Endodermal cell (in vitro differentiated cells): ENCODE results near the gene SOST. TPM values are rescaled to one million over a fixed set of nuclear protein-coding genes. Genes with fewer than 3 reads are reported as not detected.

Experiments
- DNase-seq: peaks from one replicate; pipeline ENCODE4 v3.0.0-alpha.2; 2017
- H3K27ac ChIP-seq: 2 replicates; pipeline ENCODE4 v1.5.1; 2013; ENCODE audit warnings: mild to moderate bottlenecking, low read depth, low read length, moderate library complexity
- H3K27me3 ChIP-seq: 2 replicates; pipeline ENCODE4 v1.6.1; 2013; ENCODE audit warnings: mild to moderate bottlenecking, low read length, moderate library complexity; ENCODE audit not compliant: insufficient read depth, control insufficient read depth, poor library complexity, severe bottlenecking
- H3K36me3 ChIP-seq: 2 replicates; pipeline ENCODE4 v1.7.0; 2013; ENCODE audit warnings: mild to moderate bottlenecking, low read length, moderate library complexity; ENCODE audit not compliant: control insufficient read depth, insufficient read depth
- H3K4me1 ChIP-seq: one replicate; pipeline ENCODE4 v1.7.0; 2013; ENCODE audit warnings: low read length; ENCODE audit not compliant: control insufficient read depth, insufficient read depth
- H3K4me3 ChIP-seq: 2 replicates; pipeline ENCODE4 v1.5.1; 2013; ENCODE audit warnings: mild to moderate bottlenecking, low read length, moderate library complexity
- H3K9ac ChIP-seq: 2 replicates; pipeline ENCODE4 v1.6.1; 2013; ENCODE audit warnings: mild to moderate bottlenecking, low read length, moderate library complexity; ENCODE audit not compliant: poor library complexity, severe bottlenecking; ENCODE audit errors: extremely low read depth
- H3K9me3 ChIP-seq: 2 replicates; pipeline ENCODE4 v1.6.1; 2013; ENCODE audit warnings: mild to moderate bottlenecking, low read length, moderate library complexity; ENCODE audit not compliant: control insufficient read depth
- H3K27ac Mint-ChIP-seq: 2 replicates; pipeline ENCODE4 v1.8.0; 2020; ENCODE audit warnings: mixed read lengths
- H3K27me3 Mint-ChIP-seq: 2 replicates; pipeline ENCODE4 v1.8.0; 2021; ENCODE audit warnings: mild to moderate bottlenecking, mixed read lengths; ENCODE audit not compliant: insufficient read depth
- H3K36me3 Mint-ChIP-seq: 2 replicates; pipeline ENCODE4 v1.8.0; 2020; ENCODE audit warnings: low read depth, mixed read lengths
- H3K4me1 Mint-ChIP-seq: 2 replicates; pipeline ENCODE4 v1.8.0; 2020; ENCODE audit warnings: mixed read lengths
- H3K4me3 Mint-ChIP-seq: 2 replicates; pipeline ENCODE4 v1.8.0; 2020; ENCODE audit warnings: mild to moderate bottlenecking, moderate library complexity, mixed read lengths
- H3K9me3 Mint-ChIP-seq: 2 replicates; pipeline ENCODE4 v1.8.0; 2020; ENCODE audit warnings: mild to moderate bottlenecking, mixed read lengths
- CTCF ChIP-seq: fragments of 200-600 bp; sonication (generic); conservative IDR thresholded peaks from 2 replicates; pipeline ENCODE4 v1.5.0; 2021; ENCODE audit warnings: antibody characterized with exemption, mild to moderate bottlenecking
- WGBS, 2 experiments: methylation state at CpG; one replicate each; pipeline versions ENCODE4 v1.1.5 to v1.1.7; 2013; ENCODE audit warnings: missing lambda C conversion rate in 2 of 2, mixed read lengths in 1 of 2; ENCODE audit not compliant: insufficient coverage in 1 of 2, insufficient read length in 1 of 2; 5-methylcytosine and 5-hydroxymethylcytosine counted together
- total RNA-seq, 2 donors: library from RNA; stranded (reverse); fragmentation: NEBNext Ultra II Directional in 1 of 2; extraction: Animal tissue kit (Norgen Biotek cat#: 25700) in 1 of 2; gene quantifications; 2 replicates in 1 of 2; 3 replicates in 1 of 2; pipeline ENCODE4 v1.2.1, GENCODE V29; 2021

The SOST gene
- total RNA-seq, 2 donors from 2014 or later: not detected

GRCh38 chr17:43787728-43788127 lies 29.1 kb upstream of the SOST start:
- Mint-ChIP-seq H3K27me3 (peaks cover 5% of the 10 kb centered on the region), H3K4me3 (no peak overlapping the region), H3K36me3 (no peaks in the 10 kb centered on the region), H3K9me3 (peaks cover 6% of the 10 kb centered on the region), H3K4me1 (no peaks in the 10 kb centered on the region), H3K27ac (no peak overlapping the region)
- H3K4me3 ChIP-seq: no peak overlapping the region
- DNase-seq: no peak
- no peaks in the 10 kb centered on the region for H3K36me3 ChIP-seq
- H3K27me3 ChIP-seq: no peaks in the 10 kb centered on the region
- WGBS, 2 experiments: 98% methylated on average over 2 of the region's 2 CpGs; no CpG with 5 or more reads in 1 of the 2 experiments
- H3K27ac ChIP-seq: no peak overlapping the region
- H3K4me1 ChIP-seq: no peaks in the 10 kb centered on the region
- H3K9me3 ChIP-seq: no peaks in the 10 kb centered on the region
- H3K9ac ChIP-seq: no peak overlapping the region
- TF ChIP-seq CTCF: no peak

- Histone ChIP-seq H3K9ac (no peak overlapping the region), H3K4me1 (no peaks in the 10 kb centered on the region), H3K27ac (no peak overlapping the region), H3K9me3 (no peaks in the 10 kb centered on the region), H3K36me3 (no peaks in the 10 kb centered on the region), H3K27me3 (peaks cover under 1% of the 10 kb centered on the region), H3K4me3 (no peak overlapping the region)
- Mint-ChIP-seq H3K27me3 (peaks cover 22% of the 10 kb centered on the region), H3K27ac (no peak overlapping the region), H3K36me3 (no peaks in the 10 kb centered on the region), H3K9me3 (no peaks in the 10 kb centered on the region), H3K4me3 (no peak overlapping the region), H3K4me1 (peaks cover 5% of the 10 kb centered on the region)
- no peak for TF ChIP-seq CTCF
- no peak for DNase-seq
- WGBS, 2 experiments: 88 to 90% methylated on average over 5 of the region's 5 CpGs
These were observed 26.1 kb upstream of the SOST start for GRCh38 chr17:43784628-43785101.

- Histone ChIP-seq H3K4me1 (no peaks in the 10 kb centered on the region), H3K9ac (no peak overlapping the region), H3K4me3 (no peak overlapping the region), H3K9me3 (no peaks in the 10 kb centered on the region), H3K27ac (no peak overlapping the region), H3K27me3 (peaks cover 4% of the 10 kb centered on the region), H3K36me3 (no peaks in the 10 kb centered on the region)
- TF ChIP-seq CTCF: no peak
- 89 to 100% methylated on average over 1 of the region's 2 CpGs for WGBS, 2 experiments
- H3K4me1 Mint-ChIP-seq: peaks cover 10% of the 10 kb centered on the region
- H3K27me3 Mint-ChIP-seq: peaks cover 23% of the 10 kb centered on the region
- no peak overlapping the region for H3K4me3 Mint-ChIP-seq
- H3K27ac Mint-ChIP-seq: no peak overlapping the region
- no peaks in the 10 kb centered on the region for H3K9me3 Mint-ChIP-seq
- H3K36me3 Mint-ChIP-seq: no peaks in the 10 kb centered on the region
- DNase-seq: no peak
These were observed 25.5 kb upstream of the SOST start for GRCh38 chr17:43784068-43784467.
